ENCODE measurements around the gene PXT1. TPM values are rescaled to one million over a fixed set of nuclear protein-coding genes. Genes with fewer than 3 reads are reported as not detected.
"Not testable (repeated sequence)": the region's sequence is repeated elsewhere in the genome, so short reads cannot be mapped to it uniquely, and the experiment has no call there.

Gene PXT1
- total RNA-seq, 2 donors from 2014 or later: 0.24 TPM; not detected in 1

DNA sequence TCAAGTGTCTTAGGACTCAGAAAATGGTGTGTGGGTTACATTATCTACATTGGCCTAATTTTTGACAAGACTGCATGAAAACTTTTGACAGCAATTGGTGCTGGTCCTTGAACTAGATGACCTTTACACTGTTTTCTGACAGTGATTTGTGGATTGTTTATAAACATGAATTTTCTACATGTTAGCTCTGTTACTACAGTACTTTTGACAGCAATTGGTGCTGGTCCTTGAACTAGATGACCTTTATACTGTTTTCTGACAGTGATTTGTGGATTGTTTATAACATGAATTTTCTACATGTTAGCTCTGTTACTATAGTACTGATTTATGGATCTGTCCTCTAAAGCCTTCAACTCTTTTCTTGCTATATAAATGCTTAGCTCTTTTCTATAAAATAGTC lies 16.8 kb upstream of the PXT1 start:
- H3K4me3 ChIP-seq: no peak overlapping the region
- DNase-seq (ENCODE audit: low spot score): no peak
- H3K27me3 ChIP-seq: no peaks in the 10 kb centered on the region
- no peaks in the 10 kb centered on the region for H3K9me3 ChIP-seq
- no peak overlapping the region for H3K27ac ChIP-seq
- peaks cover 0 to 39% of the 10 kb centered on the region in 2 donors for H3K4me1 ChIP-seq
- TF ChIP-seq, protein P1, sequence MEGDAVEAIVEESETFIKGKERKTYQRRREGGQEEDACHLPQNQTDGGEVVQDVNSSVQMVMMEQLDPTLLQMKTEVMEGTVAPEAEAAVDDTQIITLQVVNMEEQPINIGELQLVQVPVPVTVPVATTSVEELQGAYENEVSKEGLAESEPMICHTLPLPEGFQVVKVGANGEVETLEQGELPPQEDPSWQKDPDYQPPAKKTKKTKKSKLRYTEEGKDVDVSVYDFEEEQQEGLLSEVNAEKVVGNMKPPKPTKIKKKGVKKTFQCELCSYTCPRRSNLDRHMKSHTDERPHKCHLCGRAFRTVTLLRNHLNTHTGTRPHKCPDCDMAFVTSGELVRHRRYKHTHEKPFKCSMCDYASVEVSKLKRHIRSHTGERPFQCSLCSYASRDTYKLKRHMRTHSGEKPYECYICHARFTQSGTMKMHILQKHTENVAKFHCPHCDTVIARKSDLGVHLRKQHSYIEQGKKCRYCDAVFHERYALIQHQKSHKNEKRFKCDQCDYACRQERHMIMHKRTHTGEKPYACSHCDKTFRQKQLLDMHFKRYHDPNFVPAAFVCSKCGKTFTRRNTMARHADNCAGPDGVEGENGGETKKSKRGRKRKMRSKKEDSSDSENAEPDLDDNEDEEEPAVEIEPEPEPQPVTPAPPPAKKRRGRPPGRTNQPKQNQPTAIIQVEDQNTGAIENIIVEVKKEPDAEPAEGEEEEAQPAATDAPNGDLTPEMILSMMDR (IDR thresholded peaks at IDR 0.05): no peak
- no peaks in the 10 kb centered on the region for H3K36me3 ChIP-seq

DNA sequence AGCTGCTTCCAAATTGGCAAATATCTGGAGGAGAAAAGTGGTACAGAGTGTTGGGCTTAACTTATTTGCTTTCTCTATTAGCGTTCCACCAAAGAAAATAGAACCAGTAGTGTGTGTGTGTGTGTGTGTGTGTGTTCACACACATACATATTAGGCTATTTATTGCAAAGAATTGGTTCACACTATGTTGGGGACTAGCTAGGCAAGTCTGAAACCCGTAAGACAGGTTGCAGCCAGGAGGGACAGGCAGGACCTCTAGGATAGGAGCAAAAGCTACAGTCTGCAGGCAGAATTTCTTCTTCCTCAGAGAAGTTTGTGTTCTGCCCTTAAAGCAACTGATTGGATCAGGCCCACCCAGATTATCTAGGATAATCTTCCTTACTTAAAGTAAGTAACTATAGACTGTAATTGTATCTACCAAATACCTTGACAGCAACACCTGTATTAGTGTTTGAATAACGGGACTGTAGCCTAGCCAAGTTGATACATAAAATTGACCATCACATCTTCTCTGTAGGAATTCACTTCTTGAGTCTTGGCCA lies 12.9 kb upstream of the PXT1 start:
- H3K4me1 ChIP-seq: peaks cover 0 to 8% of the 10 kb centered on the region in 2 donors
- TF ChIP-seq, protein P1 (IDR thresholded peaks at IDR 0.05): no peak
- no peak overlapping the region for H3K4me3 ChIP-seq
- no peaks in the 10 kb centered on the region for H3K27me3 ChIP-seq
- H3K36me3 ChIP-seq: no peaks in the 10 kb centered on the region
- no peak for DNase-seq (ENCODE audit: low spot score)
- no peak overlapping the region for H3K27ac ChIP-seq
- no peaks in the 10 kb centered on the region for H3K9me3 ChIP-seq

DNA sequence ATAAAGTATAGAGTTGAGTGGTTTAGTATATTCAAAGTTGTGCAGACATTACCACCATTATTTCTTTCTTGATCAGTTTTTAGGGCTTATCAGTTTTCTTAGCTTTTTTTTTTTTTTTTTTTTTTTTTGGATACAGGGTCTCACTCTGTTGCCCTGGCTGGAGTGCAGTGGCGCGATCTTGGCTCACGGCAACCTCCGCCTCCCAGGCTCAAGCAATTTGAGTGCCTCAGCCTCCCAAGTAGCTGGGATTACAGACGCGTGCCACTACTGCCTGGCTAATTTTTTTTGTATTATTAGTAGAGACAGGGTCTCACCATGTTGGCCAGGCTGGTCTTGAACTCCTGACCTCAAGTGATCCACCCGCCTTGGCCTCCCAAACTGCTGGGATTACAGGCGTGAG lies 10.2 kb upstream of the PXT1 start:
- H3K27me3 ChIP-seq; H3K4me1 ChIP-seq; H3K27ac ChIP-seq; H3K4me3 ChIP-seq; H3K9me3 ChIP-seq; H3K36me3 ChIP-seq; DNase-seq (ENCODE audit: low spot score): not testable (repeated sequence)

DNA sequence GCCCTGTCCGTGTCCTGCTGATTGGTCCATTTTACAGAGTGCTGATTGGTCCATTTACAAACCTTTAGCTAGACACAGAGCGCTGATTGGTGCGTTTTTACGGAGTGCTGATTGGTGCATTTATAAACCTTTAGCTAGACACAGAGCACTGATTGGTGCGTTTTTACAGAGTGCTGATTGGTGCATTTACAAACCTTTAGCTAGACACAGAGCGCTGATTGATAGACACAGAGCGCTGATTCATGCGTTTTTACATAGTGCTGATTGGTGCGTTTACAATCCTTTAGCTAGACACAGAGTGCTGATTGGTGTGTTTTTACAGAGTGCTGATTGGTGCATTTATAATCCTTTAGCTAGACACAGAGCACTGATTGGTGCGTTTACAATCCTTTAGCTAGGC lies 6.5 kb upstream of the PXT1 start:
- H3K4me3 ChIP-seq; H3K27me3 ChIP-seq; H3K27ac ChIP-seq; H3K36me3 ChIP-seq; DNase-seq (ENCODE audit: low spot score); H3K9me3 ChIP-seq: not testable (repeated sequence)
- H3K4me1 ChIP-seq: peaks cover 0 to 20% of the 10 kb centered on the region in 2 donors

DNA sequence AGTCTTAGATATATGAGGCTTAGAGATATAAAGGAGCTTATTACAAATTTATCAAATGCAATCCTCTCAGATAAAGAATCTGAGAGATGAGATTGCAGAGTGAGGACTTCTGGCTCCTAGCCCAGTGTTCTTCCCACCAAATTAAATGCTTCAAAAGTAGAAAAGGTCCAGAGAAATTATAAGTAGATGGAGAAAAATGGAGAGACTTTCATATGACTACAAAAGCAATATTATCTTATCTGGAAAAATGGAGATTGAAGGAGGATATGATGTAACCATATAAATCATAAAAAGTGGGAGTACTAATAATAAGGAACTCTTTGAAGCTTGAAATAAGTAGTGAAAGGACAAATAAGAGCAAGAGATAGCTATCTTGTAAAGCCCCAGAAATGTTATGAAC lies 3.0 kb upstream of the PXT1 start:
- no peaks in the 10 kb centered on the region for H3K36me3 ChIP-seq
- TF ChIP-seq, protein P1 (IDR thresholded peaks at IDR 0.05): no peak
- no peak for DNase-seq (ENCODE audit: low spot score)
- no peaks in the 10 kb centered on the region for H3K9me3 ChIP-seq
- H3K27ac ChIP-seq: peak overlapping the region in 1 of 2 donors; percentile 98
- no peak overlapping the region for H3K4me3 ChIP-seq
- H3K27me3 ChIP-seq: no peaks in the 10 kb centered on the region
- peaks cover 0 to 40% of the 10 kb centered on the region in 2 donors for H3K4me1 ChIP-seq

DNA sequence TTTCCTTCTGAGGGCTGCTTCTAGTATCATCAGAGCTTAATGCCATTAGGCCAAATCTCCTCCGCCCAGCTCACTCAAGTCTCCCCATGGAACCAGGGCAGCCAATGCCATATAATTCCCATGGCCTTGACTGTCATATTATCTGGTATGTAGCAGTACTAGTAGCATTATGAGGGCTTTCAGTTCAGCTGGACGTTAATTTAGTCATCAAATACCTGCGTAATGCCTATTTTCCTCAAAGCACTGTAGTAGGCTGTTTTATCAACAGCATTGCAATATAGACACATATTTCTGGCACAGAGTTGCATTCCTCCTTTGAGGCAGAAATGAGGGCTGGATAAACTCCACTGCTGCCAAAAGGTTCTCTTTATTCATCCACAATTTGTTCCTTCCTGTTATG lies 1.8 kb upstream of the PXT1 start:
- no peaks in the 10 kb centered on the region for H3K27me3 ChIP-seq
- TF ChIP-seq, protein P1 (IDR thresholded peaks at IDR 0.05): no peak
- H3K4me1 ChIP-seq: peaks cover 0 to 40% of the 10 kb centered on the region in 2 donors
- H3K4me3 ChIP-seq: peak overlapping the region in 1 of 2 donors; percentile 73
- H3K9me3 ChIP-seq: no peaks in the 10 kb centered on the region
- no peak for DNase-seq (ENCODE audit: low spot score)
- peak overlapping the region; percentile 98 for H3K27ac ChIP-seq
- H3K36me3 ChIP-seq: no peaks in the 10 kb centered on the region

All from right atrium auricular region (tissue), 2 donors.